ENCODE data around the gene WNT2B. TPM values are rescaled to one million over a fixed set of nuclear protein-coding genes. Genes with fewer than 3 reads are reported as not detected.

Gene WNT2B
- total RNA-seq, 4 donors from 2014 or later: 5.8 to 15.0 (median 13.9) TPM

DNA sequence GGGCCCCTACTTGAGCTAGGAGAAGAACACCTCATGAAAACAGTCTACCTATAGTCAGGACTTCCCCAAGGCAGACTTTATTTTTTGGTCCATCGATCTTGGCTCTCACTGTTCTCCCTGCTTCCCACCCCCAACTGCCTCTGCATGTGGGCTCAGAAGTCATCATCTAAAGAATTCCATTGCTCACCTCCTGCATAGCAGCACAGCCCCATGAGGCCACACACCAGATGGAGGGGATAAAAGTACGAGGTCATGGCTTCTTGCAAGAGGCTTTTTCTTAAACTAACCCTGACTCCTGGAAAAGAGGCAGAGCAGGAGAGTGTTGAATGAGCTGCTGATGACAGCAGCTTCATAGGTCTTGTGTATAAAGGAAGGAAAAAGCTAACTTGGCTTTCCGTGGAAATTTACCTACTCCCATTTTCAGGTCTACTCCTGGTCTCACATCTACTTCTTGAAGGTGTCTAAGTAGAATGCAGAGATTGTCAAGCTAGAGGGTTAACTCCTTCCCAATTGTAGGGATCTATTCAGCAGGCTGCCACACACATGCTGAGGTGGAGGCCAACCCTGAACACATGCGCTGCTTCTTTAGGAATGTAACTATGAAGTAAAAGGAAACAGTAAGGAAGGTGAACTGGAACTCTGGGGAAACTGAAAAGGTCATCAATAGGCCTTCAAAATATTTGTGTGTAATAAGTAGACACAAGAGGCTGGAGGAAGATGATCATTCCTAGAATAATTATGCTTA is 18.7 kb downstream of the WNT2B start:
- peaks cover 0 to 19% (median 0%) of the 10 kb centered on the region in 3 donors for H3K36me3 ChIP-seq
- H3K27me3 ChIP-seq: no peaks in the 10 kb centered on the region
- DNase-seq: no peak
- H3K4me3 ChIP-seq: no peak overlapping the region
- H3K4me1 ChIP-seq: no peaks in the 10 kb centered on the region
- no peak overlapping the region for H3K27ac ChIP-seq
- H3K9me3 ChIP-seq: no peaks in the 10 kb centered on the region
- TF ChIP-seq CTCF (IDR thresholded peaks at IDR 0.05): no peak
- no peak for TF ChIP-seq POLR2A (IDR thresholded peaks at IDR 0.05)

DNA sequence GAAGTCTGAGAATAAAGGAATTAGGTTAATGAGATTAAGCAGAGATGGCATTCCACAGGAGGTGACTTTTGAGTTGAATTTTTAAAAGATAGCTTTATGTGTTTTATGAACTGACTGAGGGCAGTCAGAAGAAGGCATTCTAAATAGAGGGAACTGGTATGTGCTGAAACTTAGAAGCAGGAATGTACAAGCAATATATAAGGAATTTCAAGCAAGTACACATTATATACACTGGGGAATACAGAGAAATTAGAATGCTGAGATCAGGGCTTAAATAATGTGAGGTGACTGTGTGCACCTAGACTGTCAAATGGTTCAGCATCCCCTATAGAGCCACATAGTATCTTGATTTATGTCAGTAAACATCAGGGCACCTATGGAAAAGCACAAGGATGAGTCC is 19.3 kb downstream of the WNT2B start:
- DNase-seq: no peak
- H3K36me3 ChIP-seq: peaks cover 0 to 19% (median 0%) of the 10 kb centered on the region in 3 donors

DNA sequence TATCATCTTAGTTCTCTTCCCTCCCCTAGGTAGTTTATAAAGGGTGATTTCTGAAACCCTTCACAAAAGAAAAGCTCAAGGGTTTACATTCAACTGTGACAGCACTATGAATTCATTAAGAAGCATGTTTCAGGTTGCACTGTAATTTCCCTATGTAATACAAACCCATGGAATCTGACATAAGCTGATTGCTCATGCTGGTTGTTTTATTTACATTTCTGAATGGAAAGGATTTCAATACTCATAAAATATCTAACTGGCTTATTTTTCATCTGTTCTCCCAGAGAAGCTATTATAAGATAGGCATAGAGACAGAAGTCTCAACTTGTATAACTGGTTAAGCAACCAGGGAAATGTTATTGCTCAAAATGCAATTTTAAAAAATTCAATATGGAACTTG is 20.5 kb downstream of the WNT2B start:
- Histone ChIP-seq H3K4me1 (peaks cover 0 to 3% (median 0%) of the 10 kb centered on the region in 4 donors), H3K9me3 (no peaks in the 10 kb centered on the region), H3K36me3 (peaks cover 0 to 18% (median 0%) of the 10 kb centered on the region in 3 donors), H3K4me3 (no peak overlapping the region), H3K27me3 (no peaks in the 10 kb centered on the region), H3K27ac (no peak overlapping the region)
- no peak for TF ChIP-seq POLR2A (IDR thresholded peaks at IDR 0.05)
- no peak for TF ChIP-seq CTCF (IDR thresholded peaks at IDR 0.05)
- DNase-seq: no peak

More for the DNA sequence above, 19.3 kb downstream of the WNT2B start:
- H3K27ac ChIP-seq: no peak overlapping the region
- H3K9me3 ChIP-seq: no peaks in the 10 kb centered on the region
- H3K27me3 ChIP-seq: no peaks in the 10 kb centered on the region
- no peak overlapping the region for H3K4me3 ChIP-seq
- TF ChIP-seq POLR2A (IDR thresholded peaks at IDR 0.05) (no peak), CTCF (IDR thresholded peaks at IDR 0.05) (no peak)
- peaks cover 0 to 3% (median 0%) of the 10 kb centered on the region in 4 donors for H3K4me1 ChIP-seq

DNA sequence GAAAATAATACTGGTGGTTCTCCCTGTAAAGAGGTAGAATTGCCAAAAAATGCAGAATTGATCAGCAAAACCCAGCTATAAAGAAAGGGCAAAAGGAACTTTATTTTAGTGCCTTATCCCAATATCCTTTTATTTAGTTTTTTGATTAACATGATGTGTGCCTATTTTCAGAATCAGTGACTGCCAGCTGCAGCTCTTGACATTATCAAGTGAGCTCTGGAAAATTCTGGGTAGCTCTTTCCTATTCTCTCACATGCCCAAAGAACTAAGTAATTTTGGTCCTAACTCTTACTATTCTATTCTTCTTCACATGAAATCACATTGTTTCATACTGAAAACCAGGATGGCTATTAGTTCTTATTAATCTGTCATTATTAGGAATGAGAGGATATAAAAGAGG is 22.1 kb downstream of the WNT2B start:
- TF ChIP-seq POLR2A (IDR thresholded peaks at IDR 0.05) (no peak), CTCF (IDR thresholded peaks at IDR 0.05) (no peak)
- H3K27me3 ChIP-seq: no peaks in the 10 kb centered on the region
- no peaks in the 10 kb centered on the region for H3K9me3 ChIP-seq
- no peak overlapping the region for H3K4me3 ChIP-seq
- H3K4me1 ChIP-seq: peaks cover 0 to 3% (median 0%) of the 10 kb centered on the region in 4 donors
- H3K36me3 ChIP-seq: peaks cover 0 to 10% (median 0%) of the 10 kb centered on the region in 3 donors
- no peak for DNase-seq
- no peak overlapping the region for H3K27ac ChIP-seq

- H3K4me1 ChIP-seq: peaks cover 0 to 3% (median 0%) of the 10 kb centered on the region in 4 donors
- H3K36me3 ChIP-seq: peaks cover 0 to 3% (median 0%) of the 10 kb centered on the region in 3 donors
- peak overlapping the region in 2 of 4 donors; percentile 24 to 41 for H3K27ac ChIP-seq
- TF ChIP-seq POLR2A (IDR thresholded peaks at IDR 0.05) (peak in 1 of 2 donors; percentile 26), CTCF (IDR thresholded peaks at IDR 0.05) (no peak)
- no peaks in the 10 kb centered on the region for H3K27me3 ChIP-seq
- H3K4me3 ChIP-seq: no peak overlapping the region
- no peak for DNase-seq
- no peaks in the 10 kb centered on the region for H3K9me3 ChIP-seq
Observed at GRCh38 chr1:112532064-112532463, 23.3 kb downstream of the WNT2B start.

Measured in Peyer's patch (tissue), 4 donors.